Body of pancreas (tissue), 4 donors: ENCODE results near the gene ATP8B4.

Experiments used
- CTCF ChIP-seq, 7 experiments: fragments of 450-650 bp in 4 of 7; fragments of 200-600 bp in 3 of 7; sonication (generic) in 3 of 7; IDR thresholded peaks; one replicate each; pipeline ENCODE4 v1.5.1; 2016 to 2019; ENCODE audit warnings: antibody characterized with exemption in 7 of 7
- POLR2A ChIP-seq, 3 donors: fragments of 450-650 bp; IDR thresholded peaks; one replicate each; pipeline ENCODE4 v1.6.1; 2016; ENCODE audit warnings: antibody characterized with exemption in 3 of 3, mild to moderate bottlenecking in 2 of 3

- TF ChIP-seq POLR2A (IDR thresholded peaks at IDR 0.05) (no peak), CTCF (IDR thresholded peaks at IDR 0.05) (no peak)
These were observed 301.9 kb downstream of the ATP8B4 start for GRCh38 chr15:49817100-49817499.
